ENCODE measurements around the gene PPCDC. TPM values are rescaled to one million over a fixed set of nuclear protein-coding genes. Genes with fewer than 3 reads are reported as not detected.

PPCDC gene
- total RNA-seq, 1 donor: 11.8 TPM

DNA sequence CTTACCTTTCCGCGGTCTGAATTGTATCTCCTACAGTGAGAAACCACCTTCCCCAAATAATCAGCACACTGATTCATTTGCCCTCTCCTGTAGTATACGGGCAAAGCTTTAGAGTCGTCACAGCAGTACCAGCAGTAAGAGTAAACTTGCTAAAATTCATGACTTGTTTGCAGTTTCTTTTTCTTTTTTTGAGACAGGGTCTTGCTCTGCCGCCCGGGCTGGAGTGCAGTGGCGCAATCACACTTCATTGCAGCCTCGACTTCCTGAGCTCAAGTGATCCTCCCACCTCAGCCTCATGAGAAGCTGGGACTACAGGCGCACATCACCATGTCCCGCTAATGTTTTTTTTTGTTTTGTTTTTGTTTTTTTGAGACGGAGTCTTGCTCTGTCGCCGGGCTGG, 16.2 kb upstream of the PPCDC start:
- no peak for TF ChIP-seq CTCF (IDR thresholded peaks at IDR 0.05; ENCODE audit: insufficient read depth, low read length)
- no peak for DNase-seq (ENCODE audit: low read depth)
- H3K4me3 ChIP-seq (ENCODE audit: low read depth, low read length): no peak overlapping the region

DNA sequence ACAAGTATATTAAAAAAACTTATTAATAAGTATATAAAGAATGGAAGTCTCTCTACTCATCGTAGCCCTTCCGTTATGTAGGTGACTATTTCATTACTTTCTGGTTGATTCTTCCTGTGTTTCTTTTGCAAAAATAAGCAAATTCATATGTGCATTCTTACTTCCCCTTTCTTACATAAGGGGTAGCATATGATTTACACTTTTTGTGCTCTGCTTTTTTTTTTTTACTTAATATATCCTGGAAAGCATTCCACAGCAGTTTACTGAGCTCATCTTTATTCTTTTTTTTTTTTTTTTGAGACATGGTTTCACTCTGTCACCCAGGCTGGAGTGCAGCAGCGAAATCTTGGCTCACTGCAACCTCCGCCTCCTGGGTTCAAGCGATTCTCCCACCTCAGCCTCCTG, 15.2 kb upstream of the PPCDC start:
- DNase-seq (ENCODE audit: low read depth): no peak
- no peak for TF ChIP-seq CTCF (IDR thresholded peaks at IDR 0.05; ENCODE audit: insufficient read depth, low read length)
- H3K4me3 ChIP-seq (ENCODE audit: low read depth, low read length): no peak overlapping the region

GRCh38 chr15:75008629-75009326, 14.6 kb upstream of the PPCDC start:
- no peak overlapping the region for H3K4me3 ChIP-seq (ENCODE audit: low read depth, low read length)
- TF ChIP-seq CTCF (IDR thresholded peaks at IDR 0.05; ENCODE audit: insufficient read depth, low read length): no peak
- DNase-seq (ENCODE audit: low read depth): no peak

DNA sequence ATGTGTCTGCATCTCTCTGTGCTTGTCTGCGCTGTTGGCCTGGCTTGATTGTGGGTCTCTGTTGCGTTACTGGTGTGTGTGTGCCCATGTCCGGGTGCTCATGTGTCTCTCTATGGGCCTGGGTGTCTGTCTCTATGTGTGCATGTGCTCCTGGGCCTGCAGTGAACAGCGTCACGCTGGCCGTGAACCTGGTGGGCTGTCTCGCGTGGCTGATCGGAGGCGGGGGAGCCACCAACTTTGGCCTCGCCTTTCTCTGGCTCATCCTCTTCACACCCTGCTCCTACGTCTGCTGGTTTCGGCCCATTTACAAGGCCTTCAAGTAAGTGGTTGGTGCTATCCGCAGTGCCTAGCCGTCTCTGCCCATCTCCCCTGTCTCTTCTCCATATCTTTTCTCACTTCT, 7.0 kb upstream of the PPCDC start:
- no peak for DNase-seq (ENCODE audit: low read depth)
- no peak for TF ChIP-seq CTCF (IDR thresholded peaks at IDR 0.05; ENCODE audit: insufficient read depth, low read length)
- no peak overlapping the region for H3K4me3 ChIP-seq (ENCODE audit: low read depth, low read length)

- no peak for TF ChIP-seq CTCF (IDR thresholded peaks at IDR 0.05; ENCODE audit: insufficient read depth, low read length)
- no peak for DNase-seq (ENCODE audit: low read depth)
- H3K4me3 ChIP-seq (ENCODE audit: low read depth, low read length): no peak overlapping the region
Measured at GRCh38 chr15:75019916-75020315, 3.5 kb upstream of the PPCDC start.

- no peak for DNase-seq (ENCODE audit: low read depth)
- no peak for TF ChIP-seq CTCF (IDR thresholded peaks at IDR 0.05; ENCODE audit: insufficient read depth, low read length)
- no peak overlapping the region for H3K4me3 ChIP-seq (ENCODE audit: low read depth, low read length)
Measured at GRCh38 chr15:75021341-75021740, 2.0 kb upstream of the PPCDC start.

GRCh38 chr15:75022783-75023180, 608 bp upstream of the PPCDC start:
- no peak overlapping the region for H3K4me3 ChIP-seq (ENCODE audit: low read depth, low read length)
- no peak for DNase-seq (ENCODE audit: low read depth)
- TF ChIP-seq CTCF (IDR thresholded peaks at IDR 0.05; ENCODE audit: insufficient read depth, low read length): no peak
